GM18511 (cell line): ENCODE measurements around the gene ZMYND10.

Source experiments
- ATAC-seq: cut with Tn5 transposase; IDR thresholded peaks from one replicate; pipeline ENCODE4 v1.9.1; 2021; ENCODE audit warnings: mild to moderate bottlenecking, moderate library complexity; ENCODE audit not compliant: unreplicated experiment

The ZMYND10 gene

DNA sequence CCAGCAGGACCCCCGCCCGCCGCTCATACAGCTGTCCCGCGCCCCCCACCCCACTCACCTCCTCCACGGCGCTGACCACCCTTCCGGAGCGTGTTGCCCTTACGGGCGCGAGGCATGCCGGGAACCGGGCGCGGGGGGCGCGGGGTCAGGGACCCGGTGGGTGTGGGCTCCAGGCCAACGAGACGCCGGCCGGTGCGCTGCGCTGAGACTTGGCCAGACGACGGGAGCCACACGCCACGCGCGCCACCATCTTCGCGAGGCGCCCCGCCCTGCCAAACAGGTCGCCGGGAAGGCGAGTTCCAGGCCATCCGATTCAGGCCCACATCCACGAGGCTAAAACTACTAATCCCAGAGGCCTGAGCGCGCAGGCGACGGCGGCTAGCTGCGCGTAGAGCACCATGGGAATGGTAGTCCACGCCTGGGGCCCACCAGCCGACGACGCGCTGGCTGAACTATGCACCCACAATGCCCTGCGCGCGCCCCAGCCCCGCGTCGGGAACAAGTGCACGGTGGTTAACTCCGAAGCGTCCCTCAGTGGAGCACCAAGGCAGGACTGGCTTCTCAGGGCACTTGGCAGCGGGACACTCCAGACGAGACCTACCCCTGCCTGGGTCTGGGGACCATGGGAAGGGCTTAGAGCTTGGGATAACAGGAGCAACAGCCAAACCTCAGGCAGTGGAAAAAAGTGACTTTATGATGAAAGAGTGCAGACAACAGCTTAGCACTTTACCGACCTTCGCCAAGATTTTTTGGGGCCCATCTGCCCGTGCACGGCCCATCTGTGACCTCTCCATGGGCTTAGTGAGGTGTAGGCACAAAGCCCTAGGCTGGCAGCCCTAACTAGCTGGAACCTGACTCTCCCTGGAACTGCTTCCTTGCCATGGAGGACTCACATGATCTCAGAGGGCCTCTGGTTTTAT, 53.1 kb downstream of the ZMYND10 start, which contains the start of gene IFRD2:
Gene IFRD2, minus strand, starts transcription at position 271 of the 920 bp plus-strand sequence. Its CDS starts 155 bp downstream, at position 116.
- ATAC-seq = peak; percentile 97
